Measurements from ENCODE around the gene GGT5. TPM values are rescaled to one million over a fixed set of nuclear protein-coding genes. Genes with fewer than 3 reads are reported as not detected.

Gene GGT5
- total RNA-seq, 1 experiment from 2014 or later = not detected

- H2AFZ ChIP-seq = no peak overlapping the region
- H3K4me1 ChIP-seq (replicated peaks; ENCODE audit: insufficient read depth) = peaks cover 16% of the 10 kb centered on the region
- H3F3A ChIP-seq (ENCODE audit: insufficient read depth, low read depth) = no peaks in the 10 kb centered on the region
- no peaks in the 10 kb centered on the region for H4K20me1 ChIP-seq (ENCODE audit: insufficient read depth)
- ChIA-PET CTCF (no interaction called here), POLR2A (ENCODE audit: unreplicated experiment) (no interaction called here)
- H3K27ac ChIP-seq = no peak overlapping the region
- no peaks in the 10 kb centered on the region for H3K36me3 ChIP-seq (ENCODE audit: low read depth)
- H3K79me2 ChIP-seq (ENCODE audit: low read depth) = no peaks in the 10 kb centered on the region
- H3K4me3 ChIP-seq = no peak overlapping the region
- TF ChIP-seq EZH2 (IDR thresholded peaks at IDR 0.05; ENCODE audit: low read depth) (no peak), CTCF (conservative IDR thresholded peaks at IDR 0.05) (no peak)
- no peak overlapping the region for H3K4me2 ChIP-seq
- intact Hi-C loops (cut with micrococcal nuclease; ENCODE audit: unreplicated experiment) = loop anchor here (2.0 to 10.0 kb wide), 2 partner anchors 59 to 323 kb away; no protein-coding TSS in a partner anchor
- no peak for DNase-seq
- H3K27me3 ChIP-seq (ENCODE audit: insufficient read depth, low read depth) = no peaks in the 10 kb centered on the region
- no TSS peak for BruUV-seq (replicated peaks)
- no peaks in the 10 kb centered on the region for H3K9me2 ChIP-seq (ENCODE audit: insufficient read depth)
- H3K9me3 ChIP-seq (ENCODE audit: insufficient read depth, low read depth) = no peaks in the 10 kb centered on the region
Measured at GRCh38 chr22:24187731-24188644, 56.9 kb downstream of the GGT5 start.

- intact Hi-C loops (cut with micrococcal nuclease; ENCODE audit: unreplicated experiment) = loop anchor here (10.0 kb wide), 1 partner anchor 322 kb away; no protein-coding TSS in a partner anchor
- CTCF ChIA-PET = no interaction called here
- BruUV-seq (replicated peaks) = no TSS peak
Measured at GRCh38 chr22:24186892-24187670, 57.8 kb downstream of the GGT5 start.

More at GRCh38 chr22:24186892-24187670, 57.8 kb downstream of the GGT5 start:
- no peaks in the 10 kb centered on the region for H3F3A ChIP-seq (ENCODE audit: insufficient read depth, low read depth)
- no peak overlapping the region for H3K27ac ChIP-seq
- no peak for TF ChIP-seq EZH2 (IDR thresholded peaks at IDR 0.05; ENCODE audit: low read depth)
- no peak for TF ChIP-seq CTCF (conservative IDR thresholded peaks at IDR 0.05)
- H3K79me2 ChIP-seq (ENCODE audit: low read depth) = no peaks in the 10 kb centered on the region
- H2AFZ ChIP-seq = no peak overlapping the region
- POLR2A ChIA-PET (ENCODE audit: unreplicated experiment) = no interaction called here
- H4K20me1 ChIP-seq (ENCODE audit: insufficient read depth) = no peaks in the 10 kb centered on the region
- H3K9me2 ChIP-seq (ENCODE audit: insufficient read depth) = no peaks in the 10 kb centered on the region
- H3K4me2 ChIP-seq = no peak overlapping the region
- H3K4me3 ChIP-seq = no peak overlapping the region
- H3K9me3 ChIP-seq (ENCODE audit: insufficient read depth, low read depth) = no peaks in the 10 kb centered on the region
- no peak for DNase-seq
- no peaks in the 10 kb centered on the region for H3K36me3 ChIP-seq (ENCODE audit: low read depth)
- H3K4me1 ChIP-seq (replicated peaks; ENCODE audit: insufficient read depth) = peaks cover 16% of the 10 kb centered on the region
- H3K27me3 ChIP-seq (ENCODE audit: insufficient read depth, low read depth) = no peaks in the 10 kb centered on the region

Measured in PC-9 (cell line).